Activated CD8-positive, alpha-beta memory T cell treated with anti-CD3 and anti-CD28 coated beads, Interleukin-2, amount 50 U/mL, for 48 hours (primary cell): Measurements from ENCODE around the gene OBP2B.
"Not testable (repeated sequence)": the region's sequence is repeated elsewhere in the genome, so short reads cannot be mapped to it uniquely, and the experiment has no call there.

Source experiments
- DNase-seq: peaks from one replicate; pipeline ENCODE4 v3.0.0-alpha.2; 2020

The OBP2B gene

GRCh38 chr9:133221177-133221809, 12.2 kb upstream of the OBP2B start:
- peak; percentile 29 for DNase-seq

- not testable (repeated sequence) for DNase-seq
Measured at GRCh38 chr9:133218049-133218975, 9.3 kb upstream of the OBP2B start.

- DNase-seq = peak; percentile 39
Measured at GRCh38 chr9:133217333-133217988, 8.4 kb upstream of the OBP2B start.

- DNase-seq = not testable (repeated sequence)
Measured at GRCh38 chr9:133214276-133214675, 5.2 kb upstream of the OBP2B start.

- peak; percentile 23 for DNase-seq
Measured at GRCh38 chr9:133210609-133211008, 1.6 kb upstream of the OBP2B start.

GRCh38 chr9:133210202-133210532, 1.1 kb upstream of the OBP2B start:
- DNase-seq = peak; percentile 13

GRCh38 chr9:133209327-133210201, 514 bp upstream of the OBP2B start:
- peak; percentile 33 for DNase-seq

GRCh38 chr9:133208171-133208879, 725 bp downstream of the OBP2B start:
- DNase-seq = peak; percentile 23

- DNase-seq = peak; percentile 25
Measured at GRCh38 chr9:133207540-133208170, 1.4 kb downstream of the OBP2B start.

GRCh38 chr9:133207021-133207531, 2.0 kb downstream of the OBP2B start:
- DNase-seq = peak; percentile 30

GRCh38 chr9:133205996-133206931, 2.8 kb downstream of the OBP2B start:
- DNase-seq = peak; percentile 40

- peak; percentile 20 for DNase-seq
Measured at GRCh38 chr9:133205481-133205887, 3.6 kb downstream of the OBP2B start.

- peak; percentile 25 for DNase-seq
Measured at GRCh38 chr9:133204993-133205336, 4.1 kb downstream of the OBP2B start.

- peak; percentile 20 for DNase-seq
Measured at GRCh38 chr9:133204335-133204992, 4.6 kb downstream of the OBP2B start.

GRCh38 chr9:133203506-133204075, 5.5 kb downstream of the OBP2B start:
- peak; percentile 15 for DNase-seq

GRCh38 chr9:133202688-133203453, 6.2 kb downstream of the OBP2B start:
- DNase-seq = peak; percentile 36

GRCh38 chr9:133202145-133202513, 6.9 kb downstream of the OBP2B start:
- peak; percentile 23 for DNase-seq

- DNase-seq = no peak
Measured at GRCh38 chr9:133201424-133202144, 7.5 kb downstream of the OBP2B start.
